GM21619 (cell line): Measurements from ENCODE around the gene NGEF.
"Not testable (repeated sequence)": the region's sequence is repeated elsewhere in the genome, so short reads cannot be mapped to it uniquely, and the experiment has no call there.

Experiments used
- ATAC-seq: cut with Tn5 transposase; IDR thresholded peaks from one replicate; pipeline ENCODE4 v1.9.1; 2021; ENCODE audit not compliant: unreplicated experiment

Gene NGEF

GRCh38 chr2:232929303-232930058 lies 83.6 kb downstream of the NGEF start:
- no peak for ATAC-seq

GRCh38 chr2:232928551-232929302 lies 84.3 kb downstream of the NGEF start:
- no peak for ATAC-seq

- no peak for ATAC-seq
Measured at GRCh38 chr2:232927793-232928550, 85.1 kb downstream of the NGEF start.

- no peak for ATAC-seq
Measured at GRCh38 chr2:232927032-232927792, 85.8 kb downstream of the NGEF start.

- ATAC-seq, result no peak
Measured at GRCh38 chr2:232926431-232926939, 86.6 kb downstream of the NGEF start.

GRCh38 chr2:232925821-232926156 lies 87.3 kb downstream of the NGEF start:
- ATAC-seq, result no peak

GRCh38 chr2:232925153-232925820 lies 87.8 kb downstream of the NGEF start:
- ATAC-seq, result no peak

- ATAC-seq, result no peak
Measured at GRCh38 chr2:232924433-232924832, 88.6 kb downstream of the NGEF start.

- no peak for ATAC-seq
Measured at GRCh38 chr2:232920760-232921159, 92.3 kb downstream of the NGEF start.

GRCh38 chr2:232920055-232920454 lies 93.0 kb downstream of the NGEF start:
- no peak for ATAC-seq

GRCh38 chr2:232919141-232919540 lies 93.9 kb downstream of the NGEF start:
- ATAC-seq, result no peak

- no peak for ATAC-seq
Measured at GRCh38 chr2:232913903-232914302, 99.2 kb downstream of the NGEF start.

- ATAC-seq, result no peak
Measured at GRCh38 chr2:232911712-232912277, 101.3 kb downstream of the NGEF start.

- ATAC-seq, result no peak
Measured at GRCh38 chr2:232910376-232910775, 102.7 kb downstream of the NGEF start.

- ATAC-seq, result no peak
Measured at GRCh38 chr2:232908695-232909094, 104.4 kb downstream of the NGEF start.

GRCh38 chr2:232907718-232908085 lies 105.4 kb downstream of the NGEF start:
- not testable (repeated sequence) for ATAC-seq

- not testable (repeated sequence) for ATAC-seq
Measured at GRCh38 chr2:232906867-232907717, 106.0 kb downstream of the NGEF start.

GRCh38 chr2:232903989-232904388 lies 109.1 kb downstream of the NGEF start:
- ATAC-seq, result no peak
